ENCODE data around the gene SLC16A12. TPM values are rescaled to one million over a fixed set of nuclear protein-coding genes. Genes with fewer than 3 reads are reported as not detected.

Gene SLC16A12
- total and polyA plus RNA-seq, 2 of the 13 experiments (the other 11 are each of a cell fraction or from before 2014, with no cell fraction given), result 0.02 TPM; not detected in 1

DNA sequence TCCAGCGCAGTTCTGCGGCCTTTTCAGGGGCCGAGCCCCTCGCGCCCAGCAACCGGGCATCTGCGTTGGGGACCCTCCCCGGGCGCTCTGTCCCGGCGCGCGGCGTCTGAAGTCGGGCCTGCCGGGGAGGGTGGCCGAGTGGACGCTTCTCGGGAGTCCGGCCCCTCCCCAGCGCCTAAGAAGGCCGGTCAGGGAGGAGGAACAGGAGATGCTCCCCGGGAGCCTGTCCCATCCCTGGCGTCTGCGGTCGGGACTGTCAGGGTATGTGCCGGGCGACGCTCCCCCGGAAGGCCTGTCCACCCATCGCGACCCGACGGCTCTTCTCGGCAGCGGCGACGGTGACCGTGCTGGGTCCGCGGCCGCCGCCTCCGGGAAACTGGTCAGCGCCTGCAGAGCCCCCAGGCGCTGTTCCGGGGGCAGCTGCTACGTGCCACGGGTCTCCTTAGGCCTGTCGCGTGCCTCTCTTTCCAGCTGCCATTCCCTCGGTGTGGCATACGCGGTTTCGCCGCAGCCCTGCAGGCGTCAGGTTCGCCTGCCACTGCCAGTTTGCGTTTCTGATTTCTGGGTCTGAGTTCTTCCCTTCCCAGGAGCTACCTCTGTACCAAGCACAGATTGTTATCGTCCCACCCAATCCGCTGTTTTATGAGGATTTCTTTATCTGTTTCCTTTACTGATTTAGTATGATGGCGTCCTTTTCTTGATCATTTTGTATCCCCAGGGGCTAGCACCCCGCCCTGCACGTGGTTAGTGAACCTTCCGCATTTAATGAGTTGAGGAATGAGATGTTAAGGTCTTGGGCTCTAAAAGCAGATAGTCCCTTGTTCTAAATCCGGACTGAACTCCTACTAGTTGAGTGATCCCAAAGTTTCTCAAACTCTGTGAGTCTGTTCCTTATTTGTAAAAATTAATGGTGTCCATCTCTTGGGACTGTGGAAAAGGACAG, 120.2 kb downstream of the SLC16A12 start (continued):
- TF ChIP-seq, protein P1, sequence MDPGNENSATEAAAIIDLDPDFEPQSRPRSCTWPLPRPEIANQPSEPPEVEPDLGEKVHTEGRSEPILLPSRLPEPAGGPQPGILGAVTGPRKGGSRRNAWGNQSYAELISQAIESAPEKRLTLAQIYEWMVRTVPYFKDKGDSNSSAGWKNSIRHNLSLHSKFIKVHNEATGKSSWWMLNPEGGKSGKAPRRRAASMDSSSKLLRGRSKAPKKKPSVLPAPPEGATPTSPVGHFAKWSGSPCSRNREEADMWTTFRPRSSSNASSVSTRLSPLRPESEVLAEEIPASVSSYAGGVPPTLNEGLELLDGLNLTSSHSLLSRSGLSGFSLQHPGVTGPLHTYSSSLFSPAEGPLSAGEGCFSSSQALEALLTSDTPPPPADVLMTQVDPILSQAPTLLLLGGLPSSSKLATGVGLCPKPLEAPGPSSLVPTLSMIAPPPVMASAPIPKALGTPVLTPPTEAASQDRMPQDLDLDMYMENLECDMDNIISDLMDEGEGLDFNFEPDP (CRISPR knock-in tag; conservative IDR thresholded peaks at IDR 0.05), result no peak
- TF ChIP-seq ZMYM3 (CRISPR knock-in tag; IDR thresholded peaks at IDR 0.05), result peak; percentile 45; the same call in 1 of the 2 replicates
- TF ChIP-seq, protein P2, sequence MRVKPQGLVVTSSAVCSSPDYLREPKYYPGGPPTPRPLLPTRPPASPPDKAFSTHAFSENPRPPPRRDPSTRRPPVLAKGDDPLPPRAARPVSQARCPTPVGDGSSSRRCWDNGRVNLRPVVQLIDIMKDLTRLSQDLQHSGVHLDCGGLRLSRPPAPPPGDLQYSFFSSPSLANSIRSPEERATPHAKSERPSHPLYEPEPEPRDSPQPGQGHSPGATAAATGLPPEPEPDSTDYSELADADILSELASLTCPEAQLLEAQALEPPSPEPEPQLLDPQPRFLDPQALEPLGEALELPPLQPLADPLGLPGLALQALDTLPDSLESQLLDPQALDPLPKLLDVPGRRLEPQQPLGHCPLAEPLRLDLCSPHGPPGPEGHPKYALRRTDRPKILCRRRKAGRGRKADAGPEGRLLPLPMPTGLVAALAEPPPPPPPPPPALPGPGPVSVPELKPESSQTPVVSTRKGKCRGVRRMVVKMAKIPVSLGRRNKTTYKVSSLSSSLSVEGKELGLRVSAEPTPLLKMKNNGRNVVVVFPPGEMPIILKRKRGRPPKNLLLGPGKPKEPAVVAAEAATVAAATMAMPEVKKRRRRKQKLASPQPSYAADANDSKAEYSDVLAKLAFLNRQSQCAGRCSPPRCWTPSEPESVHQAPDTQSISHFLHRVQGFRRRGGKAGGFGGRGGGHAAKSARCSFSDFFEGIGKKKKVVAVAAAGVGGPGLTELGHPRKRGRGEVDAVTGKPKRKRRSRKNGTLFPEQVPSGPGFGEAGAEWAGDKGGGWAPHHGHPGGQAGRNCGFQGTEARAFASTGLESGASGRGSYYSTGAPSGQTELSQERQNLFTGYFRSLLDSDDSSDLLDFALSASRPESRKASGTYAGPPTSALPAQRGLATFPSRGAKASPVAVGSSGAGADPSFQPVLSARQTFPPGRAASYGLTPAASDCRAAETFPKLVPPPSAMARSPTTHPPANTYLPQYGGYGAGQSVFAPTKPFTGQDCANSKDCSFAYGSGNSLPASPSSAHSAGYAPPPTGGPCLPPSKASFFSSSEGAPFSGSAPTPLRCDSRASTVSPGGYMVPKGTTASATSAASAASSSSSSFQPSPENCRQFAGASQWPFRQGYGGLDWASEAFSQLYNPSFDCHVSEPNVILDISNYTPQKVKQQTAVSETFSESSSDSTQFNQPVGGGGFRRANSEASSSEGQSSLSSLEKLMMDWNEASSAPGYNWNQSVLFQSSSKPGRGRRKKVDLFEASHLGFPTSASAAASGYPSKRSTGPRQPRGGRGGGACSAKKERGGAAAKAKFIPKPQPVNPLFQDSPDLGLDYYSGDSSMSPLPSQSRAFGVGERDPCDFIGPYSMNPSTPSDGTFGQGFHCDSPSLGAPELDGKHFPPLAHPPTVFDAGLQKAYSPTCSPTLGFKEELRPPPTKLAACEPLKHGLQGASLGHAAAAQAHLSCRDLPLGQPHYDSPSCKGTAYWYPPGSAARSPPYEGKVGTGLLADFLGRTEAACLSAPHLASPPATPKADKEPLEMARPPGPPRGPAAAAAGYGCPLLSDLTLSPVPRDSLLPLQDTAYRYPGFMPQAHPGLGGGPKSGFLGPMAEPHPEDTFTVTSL (CRISPR knock-in tag; IDR thresholded peaks at IDR 0.05; ENCODE audit: borderline replicate concordance), result no peak
- TF ChIP-seq, protein P3, sequence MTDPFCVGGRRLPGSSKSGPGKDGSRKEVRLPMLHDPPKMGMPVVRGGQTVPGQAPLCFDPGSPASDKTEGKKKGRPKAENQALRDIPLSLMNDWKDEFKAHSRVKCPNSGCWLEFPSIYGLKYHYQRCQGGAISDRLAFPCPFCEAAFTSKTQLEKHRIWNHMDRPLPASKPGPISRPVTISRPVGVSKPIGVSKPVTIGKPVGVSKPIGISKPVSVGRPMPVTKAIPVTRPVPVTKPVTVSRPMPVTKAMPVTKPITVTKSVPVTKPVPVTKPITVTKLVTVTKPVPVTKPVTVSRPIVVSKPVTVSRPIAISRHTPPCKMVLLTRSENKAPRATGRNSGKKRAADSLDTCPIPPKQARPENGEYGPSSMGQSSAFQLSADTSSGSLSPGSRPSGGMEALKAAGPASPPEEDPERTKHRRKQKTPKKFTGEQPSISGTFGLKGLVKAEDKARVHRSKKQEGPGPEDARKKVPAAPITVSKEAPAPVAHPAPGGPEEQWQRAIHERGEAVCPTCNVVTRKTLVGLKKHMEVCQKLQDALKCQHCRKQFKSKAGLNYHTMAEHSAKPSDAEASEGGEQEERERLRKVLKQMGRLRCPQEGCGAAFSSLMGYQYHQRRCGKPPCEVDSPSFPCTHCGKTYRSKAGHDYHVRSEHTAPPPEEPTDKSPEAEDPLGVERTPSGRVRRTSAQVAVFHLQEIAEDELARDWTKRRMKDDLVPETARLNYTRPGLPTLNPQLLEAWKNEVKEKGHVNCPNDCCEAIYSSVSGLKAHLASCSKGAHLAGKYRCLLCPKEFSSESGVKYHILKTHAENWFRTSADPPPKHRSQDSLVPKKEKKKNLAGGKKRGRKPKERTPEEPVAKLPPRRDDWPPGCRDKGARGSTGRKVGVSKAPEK (CRISPR knock-in tag; IDR thresholded peaks at IDR 0.05; ENCODE audit: borderline replicate concordance), result no peak
- TF ChIP-seq FOSL2 (CRISPR knock-in tag; IDR thresholded peaks at IDR 0.05), result no peak
- TF ChIP-seq, protein P4, sequence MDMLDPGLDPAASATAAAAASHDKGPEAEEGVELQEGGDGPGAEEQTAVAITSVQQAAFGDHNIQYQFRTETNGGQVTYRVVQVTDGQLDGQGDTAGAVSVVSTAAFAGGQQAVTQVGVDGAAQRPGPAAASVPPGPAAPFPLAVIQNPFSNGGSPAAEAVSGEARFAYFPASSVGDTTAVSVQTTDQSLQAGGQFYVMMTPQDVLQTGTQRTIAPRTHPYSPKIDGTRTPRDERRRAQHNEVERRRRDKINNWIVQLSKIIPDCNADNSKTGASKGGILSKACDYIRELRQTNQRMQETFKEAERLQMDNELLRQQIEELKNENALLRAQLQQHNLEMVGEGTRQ (IDR thresholded peaks at IDR 0.05; ENCODE audit: low read depth, low read length), result no peak
- TF ChIP-seq, protein P4 (CRISPR knock-in tag; IDR thresholded peaks at IDR 0.05; ENCODE audit: borderline replicate concordance), result no peak
- TF ChIP-seq, protein P5, sequence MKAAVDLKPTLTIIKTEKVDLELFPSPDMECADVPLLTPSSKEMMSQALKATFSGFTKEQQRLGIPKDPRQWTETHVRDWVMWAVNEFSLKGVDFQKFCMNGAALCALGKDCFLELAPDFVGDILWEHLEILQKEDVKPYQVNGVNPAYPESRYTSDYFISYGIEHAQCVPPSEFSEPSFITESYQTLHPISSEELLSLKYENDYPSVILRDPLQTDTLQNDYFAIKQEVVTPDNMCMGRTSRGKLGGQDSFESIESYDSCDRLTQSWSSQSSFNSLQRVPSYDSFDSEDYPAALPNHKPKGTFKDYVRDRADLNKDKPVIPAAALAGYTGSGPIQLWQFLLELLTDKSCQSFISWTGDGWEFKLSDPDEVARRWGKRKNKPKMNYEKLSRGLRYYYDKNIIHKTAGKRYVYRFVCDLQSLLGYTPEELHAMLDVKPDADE (CRISPR knock-in tag; IDR thresholded peaks at IDR 0.05), result no peak
- TF ChIP-seq ZIK1 (CRISPR knock-in tag; IDR thresholded peaks at IDR 0.05; ENCODE audit: borderline replicate concordance, low read depth), result peak; percentile 55; the same call in 1 of the 2 replicates
- TF ChIP-seq, protein P6, sequence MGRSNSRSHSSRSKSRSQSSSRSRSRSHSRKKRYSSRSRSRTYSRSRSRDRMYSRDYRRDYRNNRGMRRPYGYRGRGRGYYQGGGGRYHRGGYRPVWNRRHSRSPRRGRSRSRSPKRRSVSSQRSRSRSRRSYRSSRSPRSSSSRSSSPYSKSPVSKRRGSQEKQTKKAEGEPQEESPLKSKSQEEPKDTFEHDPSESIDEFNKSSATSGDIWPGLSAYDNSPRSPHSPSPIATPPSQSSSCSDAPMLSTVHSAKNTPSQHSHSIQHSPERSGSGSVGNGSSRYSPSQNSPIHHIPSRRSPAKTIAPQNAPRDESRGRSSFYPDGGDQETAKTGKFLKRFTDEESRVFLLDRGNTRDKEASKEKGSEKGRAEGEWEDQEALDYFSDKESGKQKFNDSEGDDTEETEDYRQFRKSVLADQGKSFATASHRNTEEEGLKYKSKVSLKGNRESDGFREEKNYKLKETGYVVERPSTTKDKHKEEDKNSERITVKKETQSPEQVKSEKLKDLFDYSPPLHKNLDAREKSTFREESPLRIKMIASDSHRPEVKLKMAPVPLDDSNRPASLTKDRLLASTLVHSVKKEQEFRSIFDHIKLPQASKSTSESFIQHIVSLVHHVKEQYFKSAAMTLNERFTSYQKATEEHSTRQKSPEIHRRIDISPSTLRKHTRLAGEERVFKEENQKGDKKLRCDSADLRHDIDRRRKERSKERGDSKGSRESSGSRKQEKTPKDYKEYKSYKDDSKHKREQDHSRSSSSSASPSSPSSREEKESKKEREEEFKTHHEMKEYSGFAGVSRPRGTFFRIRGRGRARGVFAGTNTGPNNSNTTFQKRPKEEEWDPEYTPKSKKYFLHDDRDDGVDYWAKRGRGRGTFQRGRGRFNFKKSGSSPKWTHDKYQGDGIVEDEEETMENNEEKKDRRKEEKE (IDR thresholded peaks at IDR 0.05), result no peak
